ENCODE measurements around the gene DDX5.

DNA sequence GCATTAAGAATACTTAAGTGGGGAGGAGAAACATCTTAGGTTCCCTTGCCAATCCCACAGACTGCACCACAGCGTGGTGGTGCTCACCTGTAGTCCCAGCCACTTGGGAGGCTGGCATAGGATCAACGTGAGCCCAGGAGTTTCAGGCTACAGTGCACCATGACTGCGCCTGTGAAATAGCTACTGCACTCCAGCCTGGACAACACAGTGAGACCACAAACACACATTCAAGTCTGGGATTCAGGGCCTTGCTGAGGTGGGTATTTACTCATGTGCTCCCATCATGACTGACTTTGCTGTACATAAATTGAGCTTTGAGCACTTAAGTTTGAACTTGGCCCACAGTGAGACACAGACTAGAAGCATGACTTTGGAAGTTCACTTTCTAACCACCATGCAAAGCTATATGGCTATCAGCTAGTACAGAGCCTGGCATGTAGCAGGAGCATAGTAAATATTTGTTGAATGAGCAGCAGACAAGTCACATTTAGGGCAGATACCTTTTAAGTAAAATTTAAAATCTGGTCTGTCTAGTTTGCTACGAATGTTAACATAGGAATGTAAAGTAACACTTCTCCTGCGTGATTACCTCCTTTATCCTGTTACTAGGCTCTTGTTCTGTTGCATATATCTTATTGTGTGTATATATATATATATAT is 34.2 kb upstream of the DDX5 start:
- TF ChIP-seq, protein P1, sequence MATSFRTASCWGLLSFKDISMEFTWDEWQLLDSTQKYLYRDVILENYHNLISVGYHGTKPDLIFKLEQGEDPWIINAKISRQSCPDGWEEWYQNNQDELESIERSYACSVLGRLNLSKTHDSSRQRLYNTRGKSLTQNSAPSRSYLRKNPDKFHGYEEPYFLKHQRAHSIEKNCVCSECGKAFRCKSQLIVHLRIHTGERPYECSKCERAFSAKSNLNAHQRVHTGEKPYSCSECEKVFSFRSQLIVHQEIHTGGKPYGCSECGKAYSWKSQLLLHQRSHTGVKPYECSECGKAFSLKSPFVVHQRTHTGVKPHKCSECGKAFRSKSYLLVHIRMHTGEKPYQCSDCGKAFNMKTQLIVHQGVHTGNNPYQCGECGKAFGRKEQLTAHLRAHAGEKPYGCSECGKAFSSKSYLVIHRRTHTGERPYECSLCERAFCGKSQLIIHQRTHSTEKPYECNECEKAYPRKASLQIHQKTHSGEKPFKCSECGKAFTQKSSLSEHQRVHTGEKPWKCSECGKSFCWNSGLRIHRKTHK (tag by site-specific recombination; IDR thresholded peaks at IDR 0.05) = no peak
- TF ChIP-seq, protein P2, sequence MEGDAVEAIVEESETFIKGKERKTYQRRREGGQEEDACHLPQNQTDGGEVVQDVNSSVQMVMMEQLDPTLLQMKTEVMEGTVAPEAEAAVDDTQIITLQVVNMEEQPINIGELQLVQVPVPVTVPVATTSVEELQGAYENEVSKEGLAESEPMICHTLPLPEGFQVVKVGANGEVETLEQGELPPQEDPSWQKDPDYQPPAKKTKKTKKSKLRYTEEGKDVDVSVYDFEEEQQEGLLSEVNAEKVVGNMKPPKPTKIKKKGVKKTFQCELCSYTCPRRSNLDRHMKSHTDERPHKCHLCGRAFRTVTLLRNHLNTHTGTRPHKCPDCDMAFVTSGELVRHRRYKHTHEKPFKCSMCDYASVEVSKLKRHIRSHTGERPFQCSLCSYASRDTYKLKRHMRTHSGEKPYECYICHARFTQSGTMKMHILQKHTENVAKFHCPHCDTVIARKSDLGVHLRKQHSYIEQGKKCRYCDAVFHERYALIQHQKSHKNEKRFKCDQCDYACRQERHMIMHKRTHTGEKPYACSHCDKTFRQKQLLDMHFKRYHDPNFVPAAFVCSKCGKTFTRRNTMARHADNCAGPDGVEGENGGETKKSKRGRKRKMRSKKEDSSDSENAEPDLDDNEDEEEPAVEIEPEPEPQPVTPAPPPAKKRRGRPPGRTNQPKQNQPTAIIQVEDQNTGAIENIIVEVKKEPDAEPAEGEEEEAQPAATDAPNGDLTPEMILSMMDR (tag by site-specific recombination; IDR thresholded peaks at IDR 0.05) = no peak
- no peak for TF ChIP-seq YY1 (tag by site-specific recombination; IDR thresholded peaks at IDR 0.05)
- TF ChIP-seq ZNF777 (tag by site-specific recombination; IDR thresholded peaks at IDR 0.05; ENCODE audit: borderline replicate concordance) = no peak
- TF ChIP-seq OSR2 (tag by site-specific recombination; IDR thresholded peaks at IDR 0.05) = no peak
- TF ChIP-seq ZNF146 (tag by site-specific recombination; IDR thresholded peaks at IDR 0.05) = no peak
- TF ChIP-seq ZNF768 (tag by site-specific recombination; IDR thresholded peaks at IDR 0.05) = no peak
- TF ChIP-seq ZNF133 (tag by site-specific recombination; IDR thresholded peaks at IDR 0.05) = no peak
- TF ChIP-seq, protein P3, sequence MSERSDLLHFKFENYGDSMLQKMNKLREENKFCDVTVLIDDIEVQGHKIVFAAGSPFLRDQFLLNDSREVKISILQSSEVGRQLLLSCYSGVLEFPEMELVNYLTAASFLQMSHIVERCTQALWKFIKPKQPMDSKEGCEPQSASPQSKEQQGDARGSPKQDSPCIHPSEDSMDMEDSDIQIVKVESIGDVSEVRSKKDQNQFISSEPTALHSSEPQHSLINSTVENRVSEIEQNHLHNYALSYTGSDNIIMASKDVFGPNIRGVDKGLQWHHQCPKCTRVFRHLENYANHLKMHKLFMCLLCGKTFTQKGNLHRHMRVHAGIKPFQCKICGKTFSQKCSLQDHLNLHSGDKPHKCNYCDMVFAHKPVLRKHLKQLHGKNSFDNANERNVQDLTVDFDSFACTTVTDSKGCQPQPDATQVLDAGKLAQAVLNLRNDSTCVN (tag by site-specific recombination; optimal IDR thresholded peaks at IDR 0.05) = no peak
- TF ChIP-seq ZNF707 (tag by site-specific recombination; IDR thresholded peaks at IDR 0.05) = no peak
- no peak for TF ChIP-seq ZNF600 (tag by site-specific recombination; IDR thresholded peaks at IDR 0.05)
- no peak for TF ChIP-seq RBAK (tag by site-specific recombination; IDR thresholded peaks at IDR 0.05)
